ENCODE results near the gene TAS1R3.

Gene TAS1R3

GRCh38 chr1:1353389-1354151 lies 22.5 kb downstream of the TAS1R3 start:
- Histone ChIP-seq H3K9ac (no peak overlapping the region), H3K36me3 (ENCODE audit: control insufficient read depth, insufficient read depth, low read length) (no peaks in the 10 kb centered on the region), H3K27me3 (ENCODE audit: control insufficient read depth, insufficient read depth, low read length) (no peaks in the 10 kb centered on the region), H3K4me1 (no peaks in the 10 kb centered on the region), H2AFZ (no peak overlapping the region), H3K79me2 (no peaks in the 10 kb centered on the region), H3K4me2 (ENCODE audit: low read length) (no peak overlapping the region), H3K9me3 (ENCODE audit: control insufficient read depth, low read length) (no peaks in the 10 kb centered on the region), H3K27ac (no peak overlapping the region), H3K4me3 (ENCODE audit: low read depth, low read length) (no peak overlapping the region)
- no peak for TF ChIP-seq CTCF (IDR thresholded peaks at IDR 0.05)

- H3K9ac ChIP-seq, result no peak overlapping the region
- H2AFZ ChIP-seq, result no peak overlapping the region
- H3K4me1 ChIP-seq, result no peaks in the 10 kb centered on the region
- H3K27me3 ChIP-seq (ENCODE audit: control insufficient read depth, insufficient read depth, low read length), result no peaks in the 10 kb centered on the region
- no peak for TF ChIP-seq CTCF (IDR thresholded peaks at IDR 0.05)
- no peak overlapping the region for H3K4me3 ChIP-seq (ENCODE audit: low read depth, low read length)
- H3K4me2 ChIP-seq (ENCODE audit: low read length), result no peak overlapping the region
- no peaks in the 10 kb centered on the region for H3K79me2 ChIP-seq
- H3K36me3 ChIP-seq (ENCODE audit: control insufficient read depth, insufficient read depth, low read length), result no peaks in the 10 kb centered on the region
- H3K9me3 ChIP-seq (ENCODE audit: control insufficient read depth, low read length), result no peaks in the 10 kb centered on the region
- no peak overlapping the region for H3K27ac ChIP-seq
Observed at GRCh38 chr1:1354271-1355247, 23.5 kb downstream of the TAS1R3 start.

- peak overlapping the region; percentile 44 for H3K4me2 ChIP-seq (ENCODE audit: low read length)
- no peaks in the 10 kb centered on the region for H3K79me2 ChIP-seq
- H3K4me1 ChIP-seq, result no peaks in the 10 kb centered on the region
- no peak overlapping the region for H3K9ac ChIP-seq
- no peaks in the 10 kb centered on the region for H3K27me3 ChIP-seq (ENCODE audit: control insufficient read depth, insufficient read depth, low read length)
- H3K36me3 ChIP-seq (ENCODE audit: control insufficient read depth, insufficient read depth, low read length), result no peaks in the 10 kb centered on the region
- TF ChIP-seq CTCF (IDR thresholded peaks at IDR 0.05), result no peak
- no peaks in the 10 kb centered on the region for H3K9me3 ChIP-seq (ENCODE audit: control insufficient read depth, low read length)
- no peak overlapping the region for H2AFZ ChIP-seq
- H3K27ac ChIP-seq, result no peak overlapping the region
- no peak overlapping the region for H3K4me3 ChIP-seq (ENCODE audit: low read depth, low read length)
Observed at GRCh38 chr1:1355416-1355815, 24.3 kb downstream of the TAS1R3 start.

- Histone ChIP-seq H3K4me2 (ENCODE audit: low read length) (no peak overlapping the region), H3K79me2 (no peaks in the 10 kb centered on the region), H3K9ac (no peak overlapping the region), H2AFZ (no peak overlapping the region), H3K27ac (no peak overlapping the region), H3K9me3 (ENCODE audit: control insufficient read depth, low read length) (no peaks in the 10 kb centered on the region), H3K4me1 (no peaks in the 10 kb centered on the region), H3K4me3 (ENCODE audit: low read depth, low read length) (no peak overlapping the region), H3K27me3 (ENCODE audit: control insufficient read depth, insufficient read depth, low read length) (no peaks in the 10 kb centered on the region), H3K36me3 (ENCODE audit: control insufficient read depth, insufficient read depth, low read length) (no peaks in the 10 kb centered on the region)
- no peak for TF ChIP-seq CTCF (IDR thresholded peaks at IDR 0.05)
Observed at GRCh38 chr1:1356166-1356795, 25.2 kb downstream of the TAS1R3 start.

Data from parathyroid adenoma (tissue), 2 donors.